ENCODE measurements around the gene MYBBP1A.
"Not testable (repeated sequence)": the region's sequence is repeated elsewhere in the genome, so short reads cannot be mapped to it uniquely, and the experiment has no call there.

Gene MYBBP1A, protein sequence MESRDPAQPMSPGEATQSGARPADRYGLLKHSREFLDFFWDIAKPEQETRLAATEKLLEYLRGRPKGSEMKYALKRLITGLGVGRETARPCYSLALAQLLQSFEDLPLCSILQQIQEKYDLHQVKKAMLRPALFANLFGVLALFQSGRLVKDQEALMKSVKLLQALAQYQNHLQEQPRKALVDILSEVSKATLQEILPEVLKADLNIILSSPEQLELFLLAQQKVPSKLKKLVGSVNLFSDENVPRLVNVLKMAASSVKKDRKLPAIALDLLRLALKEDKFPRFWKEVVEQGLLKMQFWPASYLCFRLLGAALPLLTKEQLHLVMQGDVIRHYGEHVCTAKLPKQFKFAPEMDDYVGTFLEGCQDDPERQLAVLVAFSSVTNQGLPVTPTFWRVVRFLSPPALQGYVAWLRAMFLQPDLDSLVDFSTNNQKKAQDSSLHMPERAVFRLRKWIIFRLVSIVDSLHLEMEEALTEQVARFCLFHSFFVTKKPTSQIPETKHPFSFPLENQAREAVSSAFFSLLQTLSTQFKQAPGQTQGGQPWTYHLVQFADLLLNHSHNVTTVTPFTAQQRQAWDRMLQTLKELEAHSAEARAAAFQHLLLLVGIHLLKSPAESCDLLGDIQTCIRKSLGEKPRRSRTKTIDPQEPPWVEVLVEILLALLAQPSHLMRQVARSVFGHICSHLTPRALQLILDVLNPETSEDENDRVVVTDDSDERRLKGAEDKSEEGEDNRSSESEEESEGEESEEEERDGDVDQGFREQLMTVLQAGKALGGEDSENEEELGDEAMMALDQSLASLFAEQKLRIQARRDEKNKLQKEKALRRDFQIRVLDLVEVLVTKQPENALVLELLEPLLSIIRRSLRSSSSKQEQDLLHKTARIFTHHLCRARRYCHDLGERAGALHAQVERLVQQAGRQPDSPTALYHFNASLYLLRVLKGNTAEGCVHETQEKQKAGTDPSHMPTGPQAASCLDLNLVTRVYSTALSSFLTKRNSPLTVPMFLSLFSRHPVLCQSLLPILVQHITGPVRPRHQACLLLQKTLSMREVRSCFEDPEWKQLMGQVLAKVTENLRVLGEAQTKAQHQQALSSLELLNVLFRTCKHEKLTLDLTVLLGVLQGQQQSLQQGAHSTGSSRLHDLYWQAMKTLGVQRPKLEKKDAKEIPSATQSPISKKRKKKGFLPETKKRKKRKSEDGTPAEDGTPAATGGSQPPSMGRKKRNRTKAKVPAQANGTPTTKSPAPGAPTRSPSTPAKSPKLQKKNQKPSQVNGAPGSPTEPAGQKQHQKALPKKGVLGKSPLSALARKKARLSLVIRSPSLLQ (N-terminal part only)

GRCh38 chr17:4554997-4555799 is at the start of gene MYBBP1A:
MYBBP1A (minus strand) TSS chr17:4555384; CDS start chr17:4555324, 60 bp downstream.
- DNase-seq: peak; percentile 84

DNA sequence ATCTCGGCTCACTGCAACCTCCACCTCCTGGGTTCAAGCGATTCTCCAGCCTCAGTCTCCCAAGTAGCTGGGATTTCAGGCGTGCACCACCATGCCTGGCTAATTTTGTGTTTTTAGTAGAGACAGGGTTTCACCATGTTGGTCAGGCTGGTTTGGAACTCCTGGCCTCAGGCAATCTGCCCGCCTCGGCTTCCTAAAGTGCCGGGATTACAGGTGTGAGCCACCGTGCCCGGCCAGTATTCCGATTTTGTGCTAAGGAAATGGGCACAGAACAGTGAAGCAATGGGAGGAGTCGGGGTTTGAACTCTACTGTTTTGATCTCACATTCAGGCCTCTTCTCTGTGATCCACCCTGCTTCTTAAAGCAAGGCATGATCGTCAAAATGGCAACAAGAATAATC is 49.6 kb upstream of the MYBBP1A start:
- DNase-seq: not testable (repeated sequence)

DNA sequence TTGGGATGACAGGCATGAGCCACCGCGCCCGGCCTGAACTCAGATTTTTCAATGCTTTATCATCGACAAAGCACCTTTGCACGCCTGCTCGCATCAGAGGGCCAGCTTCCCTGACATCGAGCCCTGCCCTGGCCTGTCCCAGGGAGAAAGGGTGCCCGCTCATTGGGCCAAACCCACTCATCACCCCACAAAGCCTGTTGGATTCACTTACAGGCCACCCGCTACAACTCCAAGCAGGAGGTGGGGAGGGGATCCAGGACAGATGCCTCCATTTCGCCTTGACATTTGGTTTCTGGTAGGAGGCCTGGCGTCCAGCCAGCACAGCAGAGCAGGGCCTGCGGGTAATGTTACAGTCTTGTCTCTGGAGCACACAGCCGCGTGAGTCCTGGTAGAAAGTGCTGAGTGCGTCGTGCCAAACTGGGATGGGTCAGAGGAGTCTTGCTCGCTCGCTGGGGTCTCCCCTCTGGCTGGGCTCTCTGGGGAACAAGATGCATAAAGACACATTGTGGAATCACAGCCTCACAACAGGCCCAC is 49.0 kb upstream of the MYBBP1A start:
- DNase-seq: peak; percentile 91

DNA sequence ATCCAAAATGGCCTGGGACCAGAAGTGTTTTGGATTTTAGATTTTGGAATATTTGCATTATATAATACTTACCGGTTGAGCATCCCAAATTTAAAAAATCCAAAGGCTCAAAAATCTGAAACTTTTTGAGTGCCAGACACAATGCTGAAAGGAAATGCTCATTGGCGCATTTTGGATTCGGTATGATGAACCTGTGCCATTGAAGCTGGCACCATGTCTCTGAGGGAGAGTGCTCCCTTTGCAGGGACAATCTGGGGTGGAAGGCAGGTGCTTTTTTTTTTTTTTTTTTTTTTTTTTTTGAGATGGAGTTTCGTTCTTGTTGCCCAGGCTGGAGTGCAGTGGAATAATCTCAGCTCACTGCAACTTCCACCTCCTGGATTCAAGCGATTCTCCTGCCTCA is 46.9 kb upstream of the MYBBP1A start:
- DNase-seq: no peak

DNA sequence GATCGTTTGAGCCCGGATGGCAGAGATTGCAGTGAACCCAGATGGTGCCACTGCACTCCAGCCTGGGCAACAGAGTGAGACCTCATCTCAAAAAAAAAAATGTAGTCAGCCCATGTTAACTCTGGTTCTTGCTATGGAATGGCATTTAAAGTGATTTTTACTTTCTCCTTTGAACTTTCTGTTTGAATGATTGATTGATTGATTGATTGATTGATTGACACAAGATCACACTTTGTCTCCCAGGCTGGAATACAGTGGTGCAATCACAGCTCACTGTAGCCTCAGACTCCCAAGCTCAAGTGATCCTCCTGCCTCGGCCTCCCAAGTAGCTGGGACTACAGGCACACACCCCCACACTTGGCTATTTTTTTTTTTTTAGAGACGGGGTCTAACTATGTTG is 46.1 kb upstream of the MYBBP1A start:
- no peak for DNase-seq

DNA sequence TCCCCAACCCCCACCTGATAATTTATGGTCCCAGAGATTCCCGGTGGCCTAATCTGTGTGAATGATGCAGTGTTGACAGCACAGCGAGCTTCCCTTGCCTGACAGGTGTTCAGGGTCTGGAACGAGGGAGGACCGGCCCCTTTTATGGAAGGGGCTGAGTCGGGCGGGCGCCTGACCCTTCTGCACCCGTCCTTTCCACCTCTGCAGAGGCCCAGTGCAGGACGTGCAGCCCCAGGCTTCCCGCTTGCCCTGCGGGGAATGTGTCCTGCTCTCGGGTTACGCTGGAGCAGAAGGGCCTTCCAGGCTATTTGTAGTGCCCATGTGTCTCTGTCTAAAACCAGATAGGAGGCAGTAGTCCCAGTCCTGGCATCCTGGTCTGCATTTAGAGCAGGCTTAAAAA is 45.4 kb upstream of the MYBBP1A start:
- no peak for DNase-seq

DNA sequence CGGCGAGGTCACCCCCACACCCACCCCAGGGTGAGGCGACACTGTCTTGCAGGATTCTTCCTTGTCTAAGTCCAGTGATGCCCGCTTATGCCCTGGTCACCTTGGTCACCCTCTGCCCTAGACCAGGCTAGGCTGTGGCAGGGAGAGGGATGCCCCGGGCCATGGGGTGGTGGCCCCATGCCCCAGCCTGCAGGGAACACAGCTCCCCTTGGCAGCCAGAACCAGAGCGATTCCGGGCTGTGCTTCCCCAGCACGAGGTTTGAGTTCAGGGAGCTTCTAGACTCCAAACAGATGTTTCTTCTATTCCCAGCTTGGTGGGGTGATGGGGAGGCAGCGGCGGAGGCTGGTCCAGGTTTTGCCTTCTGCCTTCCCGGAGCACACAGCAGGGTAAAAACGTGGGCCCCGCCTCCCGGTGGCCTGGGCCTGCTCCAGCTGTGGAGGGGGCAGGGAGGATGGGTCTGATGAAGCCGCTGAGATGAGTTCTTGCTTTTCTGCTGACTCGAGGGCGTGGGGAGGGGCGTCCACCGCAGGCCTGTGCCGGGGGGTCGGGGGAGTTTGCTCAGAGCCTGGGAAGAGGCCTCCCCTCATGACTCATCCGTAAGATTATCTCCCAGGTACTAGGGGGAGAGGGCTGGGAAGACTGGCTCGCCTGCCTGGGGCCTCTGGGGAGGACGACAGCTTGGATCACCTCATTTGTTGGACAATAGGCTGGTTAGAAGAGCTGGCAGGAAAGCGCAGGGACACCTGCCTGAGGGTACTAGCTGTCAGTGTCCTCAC is 44.5 kb upstream of the MYBBP1A start:
- DNase-seq: no peak

GRCh38 chr17:4598776-4599504 is 43.8 kb upstream of the MYBBP1A start:
- DNase-seq: no peak

- no peak for DNase-seq
These were observed 42.8 kb upstream of the MYBBP1A start for GRCh38 chr17:4597975-4598374.

DNA sequence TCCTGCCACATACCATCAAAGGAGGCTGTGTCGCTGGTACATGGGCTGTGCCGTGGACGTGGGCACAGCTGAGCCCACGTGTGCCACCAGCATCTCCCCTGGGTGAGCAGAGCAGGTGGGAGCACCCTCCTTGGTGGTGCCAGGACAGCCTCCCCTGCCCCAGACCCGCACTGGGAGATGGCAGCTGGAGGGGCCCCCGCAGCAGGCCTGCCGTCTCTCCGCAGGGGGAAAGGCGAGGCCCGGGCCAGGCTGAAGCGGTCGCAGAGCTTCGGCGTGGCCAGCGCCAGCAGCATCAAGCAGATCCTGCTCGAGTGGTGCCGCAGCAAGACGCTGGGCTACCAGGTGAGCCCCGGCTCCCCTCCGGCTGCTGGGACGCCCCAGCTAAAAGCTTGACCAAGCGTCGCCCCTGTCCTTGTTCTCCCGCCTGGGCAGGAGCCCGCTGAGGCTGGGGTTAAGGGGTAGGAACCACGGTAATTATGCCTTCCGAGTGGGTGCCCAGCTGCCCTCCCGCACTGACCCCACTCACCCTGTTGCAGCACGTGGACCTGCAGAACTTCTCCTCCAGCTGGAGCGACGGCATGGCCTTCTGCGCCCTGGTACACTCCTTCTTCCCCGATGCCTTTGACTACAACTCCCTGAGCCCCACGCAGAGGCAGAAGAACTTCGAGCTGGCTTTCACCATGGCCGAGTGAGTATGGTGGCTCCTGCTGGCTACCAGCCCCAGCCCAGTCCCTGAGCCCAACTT is 41.6 kb upstream of the MYBBP1A start:
- no peak for DNase-seq

DNA sequence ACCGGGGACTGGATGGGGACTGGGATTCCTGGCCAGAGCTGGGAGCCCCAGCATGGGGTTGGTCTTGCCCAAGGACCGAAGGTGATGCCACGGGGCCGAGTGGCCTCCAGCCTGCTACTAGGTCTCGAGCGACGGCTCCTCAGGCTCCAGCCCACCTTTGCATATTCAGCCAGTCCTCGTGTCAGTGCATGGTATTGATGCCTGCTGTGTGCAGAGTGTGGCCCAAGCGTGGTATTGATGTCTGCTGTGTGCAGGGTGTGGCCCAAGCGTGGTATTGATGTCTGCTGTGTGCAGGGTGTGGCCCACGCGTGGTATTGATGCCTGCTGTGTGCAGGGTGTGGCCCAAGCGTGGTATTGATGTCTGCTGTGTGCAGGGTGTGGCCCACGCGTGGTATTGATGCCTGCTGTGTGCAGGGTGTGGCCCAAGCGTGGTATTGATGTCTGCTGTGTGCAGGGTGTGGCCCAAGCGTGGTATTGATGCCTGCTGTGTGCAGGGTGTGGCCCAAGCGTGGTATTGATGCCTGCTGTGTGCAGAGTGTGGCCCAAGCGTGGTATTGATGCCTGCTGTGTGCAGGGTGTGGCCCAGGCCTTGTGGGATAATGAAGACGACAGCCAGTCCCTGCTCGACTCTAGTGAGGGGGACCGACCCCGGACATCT is 40.6 kb upstream of the MYBBP1A start:
- DNase-seq: not testable (repeated sequence)

DNA sequence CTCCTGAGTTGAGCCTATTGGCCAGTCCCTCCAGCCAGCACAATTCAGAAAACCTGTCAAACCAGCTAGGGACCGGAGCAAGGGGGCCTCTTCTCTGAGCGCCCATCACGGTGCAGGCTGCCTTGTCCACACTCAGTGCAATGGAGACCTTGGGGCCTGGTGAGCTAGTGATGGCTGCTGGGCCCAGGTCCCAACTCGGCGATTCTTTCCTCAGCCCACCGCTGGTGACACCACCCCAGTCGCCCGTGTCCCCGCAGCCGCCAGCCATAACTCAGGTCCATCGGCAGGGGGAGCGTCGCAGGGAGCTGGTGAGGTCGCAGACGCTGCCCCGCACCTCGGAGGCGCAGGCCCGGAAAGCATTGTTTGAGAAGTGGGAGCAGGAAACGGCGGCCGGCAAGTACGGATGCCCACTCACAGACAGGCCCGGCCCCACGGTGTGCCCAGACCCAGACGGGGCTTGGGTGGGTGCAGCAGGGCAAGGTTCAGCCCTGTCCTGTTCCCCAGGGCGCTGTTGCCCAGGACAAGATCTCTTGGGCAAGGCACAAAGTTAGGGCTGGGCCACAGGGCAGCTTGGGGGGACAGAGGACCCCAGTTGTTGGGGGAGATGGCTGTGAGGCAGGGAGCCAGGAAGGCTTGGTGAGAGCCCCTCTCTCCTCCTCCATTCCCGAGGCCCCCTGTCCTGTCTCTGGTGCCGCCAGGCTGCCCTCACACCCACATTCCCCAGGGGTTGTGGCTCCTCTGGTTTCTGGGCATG is 39.9 kb upstream of the MYBBP1A start:
- DNase-seq: no peak

GRCh38 chr17:4594406-4594805 is 39.2 kb upstream of the MYBBP1A start:
- DNase-seq: no peak

DNA sequence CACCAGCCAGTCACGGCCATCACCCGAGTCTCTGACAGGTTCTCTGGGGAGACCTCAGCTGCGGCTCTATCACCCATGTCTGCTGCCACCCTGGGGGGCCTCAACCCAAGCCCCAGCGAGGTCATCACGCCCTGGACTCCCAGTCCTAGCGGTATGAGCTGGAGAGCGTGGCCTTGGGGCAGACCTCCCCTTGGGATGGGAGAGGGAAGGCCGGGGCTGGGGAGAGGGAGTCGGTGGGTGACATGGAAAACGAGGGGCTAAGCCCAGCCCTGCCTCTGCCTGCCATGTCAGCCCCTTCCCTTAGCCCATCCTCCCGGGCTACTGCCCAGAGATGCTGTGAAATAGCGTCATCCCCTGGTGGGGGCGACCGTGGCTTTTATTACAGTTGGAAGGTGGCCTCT is 37.8 kb upstream of the MYBBP1A start:
- no peak for DNase-seq

DNA sequence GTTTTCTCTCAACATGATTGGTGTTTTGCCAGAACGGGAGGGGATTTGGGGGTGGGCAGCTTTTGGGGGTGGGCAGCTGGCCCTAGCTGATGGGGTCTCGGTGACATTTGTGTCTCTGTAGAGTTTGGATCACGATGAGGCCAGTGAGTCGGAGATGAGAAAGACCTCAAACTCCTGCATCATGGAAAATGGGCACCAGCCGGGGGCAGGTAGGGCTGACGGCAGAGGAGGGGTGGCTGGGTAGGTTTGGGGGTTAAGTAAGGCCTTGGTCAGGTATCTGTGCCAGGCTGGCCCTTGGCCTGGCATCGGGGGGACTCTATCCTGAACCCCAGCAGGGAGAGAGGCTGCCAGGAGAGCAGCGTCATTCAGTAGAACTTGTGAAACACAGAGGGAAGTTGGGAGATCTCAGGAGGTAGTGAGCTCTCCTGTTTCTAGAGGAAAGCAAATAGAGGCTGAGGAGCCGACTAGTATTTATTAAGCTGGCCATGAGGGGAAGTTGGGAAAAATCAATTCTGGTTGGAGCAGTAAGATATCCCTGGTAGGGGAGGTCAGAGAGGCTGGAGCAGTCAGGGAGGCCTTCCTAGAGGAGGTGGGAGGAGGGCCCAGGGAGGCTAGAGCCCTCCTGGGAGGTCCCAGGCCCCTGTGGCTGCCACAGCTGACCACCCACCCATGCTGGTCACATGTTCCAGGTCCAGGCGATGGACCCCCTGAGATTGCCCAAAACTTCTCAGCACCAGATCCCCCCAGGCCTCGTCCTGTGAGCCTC is 37.2 kb upstream of the MYBBP1A start:
- DNase-seq: no peak

DNA sequence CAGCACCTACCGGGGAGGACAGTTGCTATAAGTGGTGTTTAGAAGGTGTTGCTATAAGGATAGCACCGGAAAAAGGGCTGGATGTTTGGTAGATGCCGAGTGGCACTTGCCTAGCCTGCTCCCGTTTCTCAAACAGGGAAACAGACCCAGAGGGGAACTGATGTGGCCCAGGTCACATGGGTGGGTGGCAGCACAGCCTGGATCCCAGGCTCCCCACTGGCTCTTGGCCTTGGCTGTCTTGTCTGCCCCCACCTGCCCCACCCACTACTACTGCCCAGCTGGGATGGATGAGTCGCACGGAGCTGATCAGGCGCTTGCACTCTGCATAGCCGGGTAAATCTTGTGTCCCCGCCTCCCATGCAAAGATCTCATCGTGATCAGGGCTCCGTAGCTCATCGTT is 36.3 kb upstream of the MYBBP1A start:
- DNase-seq: no peak

DNA sequence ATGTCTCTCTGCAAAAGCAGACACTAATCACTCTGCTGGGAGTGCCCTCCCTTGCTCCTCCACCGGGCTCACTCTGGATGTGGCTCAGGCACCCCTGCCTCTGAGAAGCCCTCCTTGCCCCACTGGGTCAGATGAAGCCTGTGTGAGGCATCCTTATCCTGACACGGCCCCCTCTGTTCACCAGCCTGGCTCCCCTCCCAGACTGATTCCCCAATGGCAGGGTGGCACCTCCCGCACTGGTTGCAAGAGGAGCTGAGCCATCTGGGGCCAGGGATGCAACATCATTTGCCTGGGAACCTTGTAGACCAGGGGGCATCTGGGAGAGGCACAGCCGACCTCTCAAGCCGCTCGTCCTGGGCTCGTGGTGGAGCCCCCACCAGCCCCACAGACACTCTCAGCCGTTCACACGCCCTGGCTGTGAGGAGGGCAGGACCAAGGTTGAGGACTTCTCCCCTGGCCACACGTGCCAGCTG is 35.8 kb upstream of the MYBBP1A start:
- DNase-seq: no peak
